K562 (cell line): ENCODE data around the gene SOCS7. TPM values are rescaled to one million over a fixed set of nuclear protein-coding genes. Genes with fewer than 3 reads are reported as not detected.

Experiments
- ATAC-seq: fragments of 200-7000 bp; cut with Tn5 transposase; 3 replicates; pipeline ENCODE4 v1.9.1; 2020; ENCODE audit warnings: moderate library complexity
- BruUV-seq: library from RNA; stranded (reverse); fragments of 400-500 nt; replicated peaks from 2 replicates; lab custom pipeline; 2021; lab: Mats Ljungman, UMichigan
- CTCF ChIA-PET: fragments of 300-600 bp; formaldehyde crosslinking; extraction: SDS; loops from one replicate; lab custom pipeline; 2021; ENCODE audit warnings: low intra/inter-chr PET ratio; lab: Yijun Ruan, JAX
- POLR2A ChIA-PET: fragments of 300-600, 350-650 bp; sonication (Branson Sonifier 250); formaldehyde crosslinking; extraction: SDS; loops from one replicate; lab custom pipeline; 2021; ENCODE audit warnings: antibody characterized with exemption, inconsistent platforms; lab: Yijun Ruan, JAX
- DNase-seq, 4 experiments: peaks; one replicate each; pipeline versions ENCODE4 v3.0.0 to v3.0.0-alpha.2; 2011 to 2018; ENCODE audit warnings: low spot score in 3 of 4, mixed read lengths in 3 of 4; ENCODE audit errors: extremely low read depth in 1 of 4
- FAIRE-seq: peaks from 2 replicates; lab custom pipeline; 2011; peaks lifted over from hg19 to GRCh38; lab: Jason Lieb, UNC
- H2AFZ ChIP-seq: 2 replicates; pipeline ENCODE4 v1.6.0; 2011; ENCODE audit warnings: low read depth, low read length, control low read depth, inconsistent platforms
- H3K27ac ChIP-seq: fragments of 200-600 bp; 3 replicates; pipeline ENCODE4 v1.8.0; 2011; ENCODE audit warnings: low read depth, mild to moderate bottlenecking, control low read depth, inconsistent platforms, low read length, moderate library complexity, mixed read lengths; ENCODE audit errors: extremely low read depth
- H3K27me3 ChIP-seq, 2 experiments: fragments of 300-600 bp in 1 of 2; 2 replicates in 1 of 2; 3 replicates in 1 of 2; pipeline versions ENCODE4 v1.6.0 to v1.8.0; 2011; ENCODE audit warnings: inconsistent platforms in 2 of 2, low read length in 2 of 2, mild to moderate bottlenecking in 1 of 2, mixed read lengths in 1 of 2, moderate library complexity in 1 of 2; ENCODE audit not compliant: control insufficient read depth in 2 of 2, insufficient read depth in 2 of 2
- H3K36me3 ChIP-seq: fragments of 300-600 bp; 3 replicates; pipeline ENCODE4 v1.8.0; 2011; ENCODE audit warnings: mild to moderate bottlenecking, low read length, inconsistent platforms; ENCODE audit not compliant: control insufficient read depth, insufficient read depth
- H3K4me1 ChIP-seq, 2 experiments: fragments of 200-600 bp in 1 of 2; replicated peaks in 1 of 2; 2 replicates in 1 of 2; 3 replicates in 1 of 2; pipeline versions ENCODE4 v1.5.1 to v1.8.0; 2011; ENCODE audit warnings: inconsistent platforms in 2 of 2, low read length in 2 of 2, mild to moderate bottlenecking in 1 of 2, mixed read lengths in 1 of 2, moderate library complexity in 1 of 2; ENCODE audit not compliant: control insufficient read depth in 2 of 2, insufficient read depth in 2 of 2
- H3K4me2 ChIP-seq: 2 replicates; pipeline ENCODE4 v1.6.1; 2011; ENCODE audit warnings: low read length, control low read depth, inconsistent platforms, mixed read lengths; ENCODE audit not compliant: insufficient read depth
- H3K4me3 ChIP-seq: fragments of 200-600 bp; sonication (generic), shearing (Covaris generic); 2 replicates; pipeline ENCODE4 v1.5.1; 2016; ENCODE audit warnings: control low read depth, inconsistent platforms
- H3K79me2 ChIP-seq: fragments of 200-600 bp; 3 replicates; pipeline ENCODE4 v1.8.0; 2011; ENCODE audit warnings: low read length, inconsistent platforms; ENCODE audit not compliant: control insufficient read depth, insufficient read depth
- H3K9ac ChIP-seq, 2 experiments: 2 replicates each; pipeline versions ENCODE4 v1.6.0 to v1.6.1; 2011; ENCODE audit warnings: low read depth in 2 of 2, low read length in 2 of 2, control low read depth in 1 of 2, inconsistent platforms in 1 of 2, mild to moderate bottlenecking in 1 of 2, mixed read lengths in 1 of 2; ENCODE audit not compliant: insufficient read depth in 1 of 2
- H3K9me1 ChIP-seq: one replicate; pipeline ENCODE4 v1.6.0; 2011; ENCODE audit warnings: inconsistent platforms, mild to moderate bottlenecking, low read length, moderate library complexity; ENCODE audit not compliant: control insufficient read depth, insufficient read depth
- H3K9me3 ChIP-seq: replicated peaks from 2 replicates; pipeline ENCODE4 v1.5.1; 2011; ENCODE audit warnings: low read depth, low read length, inconsistent platforms; ENCODE audit not compliant: control insufficient read depth, insufficient read depth
- H4K20me1 ChIP-seq: replicated peaks from 2 replicates; pipeline ENCODE4 v1.6.1; 2011; ENCODE audit warnings: low read length, inconsistent platforms, mixed read lengths; ENCODE audit not compliant: control insufficient read depth, insufficient read depth
- ELF1 ChIP-seq: fragments of 200-800 bp; sonication (Bioruptor generic); IDR thresholded peaks from 2 replicates; pipeline ENCODE4 v1.6.1; 2016; ENCODE audit warnings: missing genetic modification characterization, missing compliant biosample characterization
- FOXK1 ChIP-seq: sonication (generic); formaldehyde crosslinking; IDR thresholded peaks from 2 replicates; pipeline ENCODE4 v1.8.0; 2022; ENCODE audit warnings: missing genetic modification reagents, mild to moderate bottlenecking, borderline replicate concordance
- HES1 ChIP-seq: fragments of 450-650 bp; IDR thresholded peaks from 2 replicates; pipeline ENCODE4 v1.6.1; 2016; ENCODE audit warnings: low read depth, mild to moderate bottlenecking, moderate library complexity
- HOXB6 ChIP-seq: fragments of 250-450 bp; sonication (Bioruptor Pico); IDR thresholded peaks from 2 replicates; pipeline ENCODE4 v1.5.1; 2022; ENCODE audit warnings: mild to moderate bottlenecking, borderline replicate concordance
- MXI1 ChIP-seq: IDR thresholded peaks from 2 replicates; pipeline ENCODE4 v1.6.1; 2011; ENCODE audit warnings: low read depth, mild to moderate bottlenecking, improper control_type of control experiment, low read length
- MYC ChIP-seq, 2 experiments: fragments of 250-450 bp in 1 of 2; sonication (Bioruptor Pico) in 1 of 2; IDR thresholded peaks; 2 replicates each; pipeline versions ENCODE4 v1.5.1 to v1.6.1; 2012 to 2021; ENCODE audit warnings: low read depth in 2 of 2, borderline replicate concordance in 1 of 2, improper control_type of control experiment in 1 of 2, low read length in 1 of 2, mild to moderate bottlenecking in 1 of 2, moderate library complexity in 1 of 2
- NCOA1 ChIP-seq: fragments of 450-650 bp; IDR thresholded peaks from 2 replicates; pipeline ENCODE4 v1.6.1; 2016; ENCODE audit warnings: low read depth
- PHTF2 ChIP-seq: fragments of 250-450 bp; sonication (Bioruptor Pico); IDR thresholded peaks from 2 replicates; pipeline ENCODE4 v1.5.0; 2021; ENCODE audit warnings: mild to moderate bottlenecking
- SMARCB1 ChIP-seq: IDR thresholded peaks from 2 replicates; pipeline ENCODE4 v1.6.1; 2011; ENCODE audit warnings: improper control_type of control experiment, low read depth; ENCODE audit not compliant: insufficient read length
- SOX6 ChIP-seq: fragments of 450-650 bp; IDR thresholded peaks from 2 replicates; pipeline ENCODE4 v1.6.1; 2014; ENCODE audit warnings: mild to moderate bottlenecking
- SP2 ChIP-seq: IDR thresholded peaks from 2 replicates; pipeline ENCODE4 v1.6.1; 2011; ENCODE audit warnings: mild to moderate bottlenecking, low read depth, low read length, moderate library complexity; ENCODE audit not compliant: poor library complexity, severe bottlenecking; ENCODE audit errors: extremely low read depth
- TBL1XR1 ChIP-seq, 2 experiments: IDR thresholded peaks; 2 replicates each; pipeline ENCODE4 v1.6.1; 2012; ENCODE audit warnings: improper control_type of control experiment in 2 of 2, low read length in 2 of 2, mild to moderate bottlenecking in 1 of 2
- U2AF2 ChIP-seq: fragments of 200-400 bp; formaldehyde crosslinking; optimal IDR thresholded peaks from 2 replicates; pipeline ENCODE3; 2017; ENCODE audit warnings: low read depth, mild to moderate bottlenecking, low read length
- ZFP1 ChIP-seq: fragments of 450-650 bp; formaldehyde crosslinking; IDR thresholded peaks from 2 replicates; pipeline ENCODE4 v1.4.0; 2020; ENCODE audit warnings: mild to moderate bottlenecking, mixed read lengths
- ZNF121 ChIP-seq: sonication (generic); formaldehyde crosslinking; conservative IDR thresholded peaks from 2 replicates; pipeline ENCODE4 v1.8.0; 2022; ENCODE audit warnings: missing genetic modification reagents
- ZNF253 ChIP-seq: fragments of 250-450 bp; sonication (Bioruptor Pico); conservative IDR thresholded peaks from 2 replicates; pipeline ENCODE4 v1.6.1; 2021; ENCODE audit warnings: mild to moderate bottlenecking
- whole genome bisulfite sequencing: fragments of 100-300 bp; shearing (Covaris generic); methylation state at CpG from one replicate; pipeline ENCODE4 v1.1.6; 2016; ENCODE audit warnings: low coverage, mixed read lengths; ENCODE audit not compliant: insufficient coverage; ENCODE audit errors: missing lambda C conversion rate; 5-methylcytosine and 5-hydroxymethylcytosine counted together
- in situ Hi-C: fragments of 300-500 bp; cut with MboI; formaldehyde crosslinking; loops from 4 replicates; pipeline ENCODE4 v1.15.0; 2018; ENCODE audit warnings: inconsistent platforms, mixed read lengths
- intact Hi-C: fragments of 100-400 bp; cut with micrococcal nuclease; formaldehyde crosslinking; loops from 2 replicates; pipeline ENCODE4 v1.14.2; 2022
- polyA plus RNA-seq, 8 experiments: library from polyadenylated mRNA; depleted of rRNA in 4 of 8; stranded (reverse) in 5 of 8; unstranded in 3 of 8; fragments of >200 nt; fragmentation: Nextera tagmentation in 2 of 8; fragmentation: Illumina TruSeq in 1 of 8; extraction: Ambion mirVana in 2 of 8; extraction: Trizol in 1 of 8; gene quantifications; 2 replicates each; pipeline versions ENCODE4 v1.2.1 to v1.2.3, GENCODE V29; 2011 to 2014; ENCODE audit warnings: inconsistent platforms in 1 of 8, missing spikeins in 1 of 8
- total RNA-seq, 7 experiments: library from RNA; depleted of rRNA in 6 of 7; stranded (reverse); fragments of >200 nt in 6 of 7; fragmentation: Illumina TruSeq in 2 of 7; extraction: Trizol in 2 of 7; gene quantifications; 2 replicates each; pipeline versions ENCODE4 v1.2.1 to v1.2.3, GENCODE V29; 2011 to 2021; ENCODE audit warnings: low replicate concordance in 1 of 7
- TF ChIP-seq, protein P1 (sequence below), 2 experiments: fragments of 450-650 bp in 1 of 2; IDR thresholded peaks; 2 replicates each; pipeline ENCODE4 v1.6.1; 2011 to 2017; ENCODE audit warnings: low read depth in 2 of 2, antibody characterized with exemption in 1 of 2, borderline replicate concordance in 1 of 2, low read length in 1 of 2, mild to moderate bottlenecking in 1 of 2, mixed read lengths in 1 of 2; ENCODE audit not compliant: control insufficient read depth in 1 of 2
- TF ChIP-seq, protein P2 (sequence below): fragments of 450-650 bp; formaldehyde crosslinking; IDR thresholded peaks from 2 replicates; pipeline ENCODE4 v1.4.0; 2022; ENCODE audit warnings: missing genetic modification characterization

The SOCS7 gene
- total and polyA plus RNA-seq, 9 of the 15 experiments (the other 6 are each of a cell fraction or from before 2014, with no cell fraction given): 0.94 to 14.5 (median 8.2) TPM

GRCh38 chr17:38317081-38317480, 34.6 kb upstream of the SOCS7 start (continued):
- no peak for TF ChIP-seq HES1
- TF ChIP-seq NCOA1: no peak
- TF ChIP-seq SP2: no peak
- TF ChIP-seq, protein P1, sequence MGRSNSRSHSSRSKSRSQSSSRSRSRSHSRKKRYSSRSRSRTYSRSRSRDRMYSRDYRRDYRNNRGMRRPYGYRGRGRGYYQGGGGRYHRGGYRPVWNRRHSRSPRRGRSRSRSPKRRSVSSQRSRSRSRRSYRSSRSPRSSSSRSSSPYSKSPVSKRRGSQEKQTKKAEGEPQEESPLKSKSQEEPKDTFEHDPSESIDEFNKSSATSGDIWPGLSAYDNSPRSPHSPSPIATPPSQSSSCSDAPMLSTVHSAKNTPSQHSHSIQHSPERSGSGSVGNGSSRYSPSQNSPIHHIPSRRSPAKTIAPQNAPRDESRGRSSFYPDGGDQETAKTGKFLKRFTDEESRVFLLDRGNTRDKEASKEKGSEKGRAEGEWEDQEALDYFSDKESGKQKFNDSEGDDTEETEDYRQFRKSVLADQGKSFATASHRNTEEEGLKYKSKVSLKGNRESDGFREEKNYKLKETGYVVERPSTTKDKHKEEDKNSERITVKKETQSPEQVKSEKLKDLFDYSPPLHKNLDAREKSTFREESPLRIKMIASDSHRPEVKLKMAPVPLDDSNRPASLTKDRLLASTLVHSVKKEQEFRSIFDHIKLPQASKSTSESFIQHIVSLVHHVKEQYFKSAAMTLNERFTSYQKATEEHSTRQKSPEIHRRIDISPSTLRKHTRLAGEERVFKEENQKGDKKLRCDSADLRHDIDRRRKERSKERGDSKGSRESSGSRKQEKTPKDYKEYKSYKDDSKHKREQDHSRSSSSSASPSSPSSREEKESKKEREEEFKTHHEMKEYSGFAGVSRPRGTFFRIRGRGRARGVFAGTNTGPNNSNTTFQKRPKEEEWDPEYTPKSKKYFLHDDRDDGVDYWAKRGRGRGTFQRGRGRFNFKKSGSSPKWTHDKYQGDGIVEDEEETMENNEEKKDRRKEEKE (IDR thresholded peaks at IDR 0.05; ENCODE audit: borderline replicate concordance in 1 of 2, control insufficient read depth in 1 of 2, low read depth in 2 of 2, low read length in 1 of 2): no peak
- TF ChIP-seq ZFP1 (CRISPR knock-in tag): no peak
- TF ChIP-seq HOXB6: no peak

DNA sequence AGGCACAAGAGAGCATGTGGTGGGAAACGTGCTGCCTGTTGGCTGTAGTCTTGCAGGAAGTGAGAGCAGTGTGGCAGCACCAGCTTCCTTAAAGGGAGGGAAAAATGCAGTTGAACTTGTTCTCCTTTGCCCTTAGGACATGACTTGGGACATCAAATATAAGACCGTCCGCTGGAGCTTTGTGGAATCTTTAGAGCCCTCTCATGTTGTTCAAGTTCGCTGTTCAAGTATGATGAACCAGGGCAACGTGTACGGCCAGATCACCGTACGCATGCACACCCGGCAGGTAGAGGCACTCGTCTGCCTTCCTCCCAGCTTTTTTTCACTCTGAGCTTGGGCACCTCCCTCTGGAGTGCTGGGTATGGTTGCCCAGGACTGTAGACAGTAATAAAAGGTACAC, 31.2 kb upstream of the SOCS7 start:
- ATAC-seq (no peak), FAIRE-seq (no peak), DNase-seq (no peak)
- Histone ChIP-seq H3K27ac (no peak overlapping the region), H3K9ac (no peak overlapping the region), H3K4me2 (no peak overlapping the region), H3K4me3 (no peak overlapping the region), H2AFZ (no peak overlapping the region), H3K79me2 (no peaks in the 10 kb centered on the region), H4K20me1 (no peaks in the 10 kb centered on the region; the same call in 1 of the 2 replicates), H3K27me3 (no peaks in the 10 kb centered on the region), H3K36me3 (peaks cover 56% of the 10 kb centered on the region), H3K9me1 (no peaks in the 10 kb centered on the region), H3K9me3 (no peaks in the 10 kb centered on the region), H3K4me1 (peaks cover 0 to 19% of the 10 kb centered on the region in 2 experiments; a peak in 4 of 5 replicates)
- ChIA-PET CTCF (no interaction called here), POLR2A (no interaction called here)
- in situ Hi-C loops (no loop called here), intact Hi-C loops (no loop called here)
- BruUV-seq: no TSS peak
- WGBS: 88% methylated on average over 10 of the region's 10 CpGs
- TF ChIP-seq TBL1XR1 (IDR thresholded peaks at IDR 0.05; ENCODE audit: low read length in 2 of 2) (no peak), U2AF2 (no peak), ZNF253 (CRISPR knock-in tag) (no peak), PHTF2 (CRISPR knock-in tag) (no peak), ZNF121 (no peak), SMARCB1 (no peak), SOX6 (no peak), FOXK1 (CRISPR knock-in tag) (no peak), ELF1 (tag) (no peak), MXI1 (no peak), MYC (IDR thresholded peaks at IDR 0.05; ENCODE audit: low read depth, low read length) (no peak), MYC (CRISPR knock-in tag; IDR thresholded peaks at IDR 0.05; ENCODE audit: borderline replicate concordance, low read depth) (no peak)
- TF ChIP-seq, protein P2, sequence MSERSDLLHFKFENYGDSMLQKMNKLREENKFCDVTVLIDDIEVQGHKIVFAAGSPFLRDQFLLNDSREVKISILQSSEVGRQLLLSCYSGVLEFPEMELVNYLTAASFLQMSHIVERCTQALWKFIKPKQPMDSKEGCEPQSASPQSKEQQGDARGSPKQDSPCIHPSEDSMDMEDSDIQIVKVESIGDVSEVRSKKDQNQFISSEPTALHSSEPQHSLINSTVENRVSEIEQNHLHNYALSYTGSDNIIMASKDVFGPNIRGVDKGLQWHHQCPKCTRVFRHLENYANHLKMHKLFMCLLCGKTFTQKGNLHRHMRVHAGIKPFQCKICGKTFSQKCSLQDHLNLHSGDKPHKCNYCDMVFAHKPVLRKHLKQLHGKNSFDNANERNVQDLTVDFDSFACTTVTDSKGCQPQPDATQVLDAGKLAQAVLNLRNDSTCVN (CRISPR knock-in tag): no peak
